Karpas-422 (cell line): ENCODE measurements around the gene ALK. TPM values are rescaled to one million over a fixed set of nuclear protein-coding genes. Genes with fewer than 3 reads are reported as not detected.
A peak's percentile ranks its signal among the peaks of the same experiment; 100 is the strongest.

ENCODE experiments used
- DNase-seq: peaks from one replicate; pipeline ENCODE4 v3.0.0-alpha.2; 2015
- H2AFZ ChIP-seq: fragments of 200-600 bp; sonication (generic); 2 replicates; pipeline ENCODE4 v1.6.1; 2014; ENCODE audit warnings: antibody characterized with exemption, low read length, mixed read lengths
- H3K27ac ChIP-seq: fragments of 200-600 bp; sonication (generic); 2 replicates; pipeline ENCODE4 v1.5.1; 2014; ENCODE audit warnings: mild to moderate bottlenecking, low read length, moderate library complexity
- H3K27me3 ChIP-seq: fragments of 200-600 bp; sonication (generic); 2 replicates; pipeline ENCODE4 v1.6.1; 2014; ENCODE audit warnings: low read length, mixed read lengths
- H3K36me3 ChIP-seq: fragments of 200-600 bp; sonication (generic); 2 replicates; pipeline ENCODE4 v1.6.1; 2014; ENCODE audit warnings: low read length, mixed read lengths; ENCODE audit not compliant: insufficient read depth
- H3K4me1 ChIP-seq: fragments of 200-600 bp; sonication (generic); 2 replicates; pipeline ENCODE4 v1.6.1; 2014; ENCODE audit warnings: mild to moderate bottlenecking, low read length, mixed read lengths
- H3K4me2 ChIP-seq: fragments of 200-600 bp; sonication (generic); 2 replicates; pipeline ENCODE4 v1.6.1; 2014; ENCODE audit warnings: low read length, low read depth, mild to moderate bottlenecking; ENCODE audit not compliant: poor library complexity, severe bottlenecking
- H3K4me3 ChIP-seq: fragments of 200-600 bp; sonication (generic); 2 replicates; pipeline ENCODE4 v1.5.1; 2014; ENCODE audit warnings: mild to moderate bottlenecking, antibody characterized with exemption, low read length, mixed read lengths
- H3K79me2 ChIP-seq: fragments of 200-600 bp; sonication (generic); 2 replicates; pipeline ENCODE4 v1.6.1; 2014; ENCODE audit warnings: mild to moderate bottlenecking, low read length, mixed read lengths
- H3K9ac ChIP-seq: fragments of 200-600 bp; sonication (generic); 2 replicates; pipeline ENCODE4 v1.6.0; 2014; ENCODE audit warnings: low read length
- H3K9me2 ChIP-seq: fragments of 200-600 bp; sonication (generic), shearing (Covaris generic); replicated peaks from 2 replicates; pipeline ENCODE4 v1.6.0; 2014; ENCODE audit warnings: mild to moderate bottlenecking, low read length, moderate library complexity; ENCODE audit not compliant: insufficient read depth
- H3K9me3 ChIP-seq: fragments of 300-700, 200-600 bp; sonication (generic); 2 replicates; pipeline ENCODE4 v1.6.1; 2014; ENCODE audit warnings: low read length, mixed read lengths
- H4K20me1 ChIP-seq: fragments of 200-600 bp; sonication (generic); 2 replicates; pipeline ENCODE4 v1.6.1; 2014; ENCODE audit warnings: mild to moderate bottlenecking, antibody characterized with exemption, low read length, low read depth; ENCODE audit not compliant: insufficient read depth
- total RNA-seq: library from RNA; depleted of rRNA; stranded (reverse); fragments of >200 nt; shearing (Covaris generic); gene quantifications from 2 replicates; pipeline ENCODE4 v1.2.3, GENCODE V29; 2014; ENCODE audit warnings: low replicate concordance

Gene ALK
- total RNA-seq, 1 experiment from 2014 or later = not detected

DNA sequence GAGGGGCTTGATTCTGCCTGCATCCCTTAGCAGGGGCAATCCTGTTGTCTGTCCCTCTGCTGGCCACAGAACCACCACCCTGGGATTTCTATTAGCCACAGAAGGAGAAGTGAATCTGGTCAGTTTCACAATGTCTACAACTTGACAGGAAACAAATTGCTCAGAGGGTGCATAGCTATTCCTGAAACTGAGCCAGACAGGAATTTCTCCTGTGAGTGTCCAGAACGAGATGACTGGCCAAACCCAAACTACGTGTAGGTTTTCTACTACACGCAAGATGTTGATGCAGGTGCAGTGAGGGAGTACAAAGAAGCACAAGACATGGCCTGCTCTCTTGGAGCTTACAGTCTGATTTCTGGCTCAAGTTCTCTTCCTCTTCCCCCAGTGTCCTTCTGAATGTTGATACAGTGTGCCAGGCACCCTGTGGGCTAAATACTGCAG lies 604.3 kb downstream of the ALK start:
- Histone ChIP-seq H3K27me3 (no peaks in the 10 kb centered on the region), H2AFZ (no peak overlapping the region), H3K79me2 (no peaks in the 10 kb centered on the region), H3K9me2 (no peaks in the 10 kb centered on the region), H3K4me2 (no peak overlapping the region), H3K9ac (no peak overlapping the region), H3K4me3 (no peak overlapping the region), H4K20me1 (0 out of 2 replicates have a peak, but pooled peaks cover 3% of the 10 kb centered on the region), H3K9me3 (no peaks in the 10 kb centered on the region), H3K4me1 (no peaks in the 10 kb centered on the region), H3K27ac (no peak overlapping the region), H3K36me3 (no peaks in the 10 kb centered on the region)
- no peak for DNase-seq

- no peaks in the 10 kb centered on the region for H3K27me3 ChIP-seq
- DNase-seq = peak; percentile 63
- H4K20me1 ChIP-seq = 0 out of 2 replicates have a peak, but pooled peaks cover 3% of the 10 kb centered on the region
- no peaks in the 10 kb centered on the region for H3K79me2 ChIP-seq
- no peak overlapping the region for H2AFZ ChIP-seq
- H3K27ac ChIP-seq = no peak overlapping the region
- no peaks in the 10 kb centered on the region for H3K4me1 ChIP-seq
- no peak overlapping the region for H3K4me3 ChIP-seq
- H3K9me3 ChIP-seq = no peaks in the 10 kb centered on the region
- peak overlapping the region; percentile 31 for H3K4me2 ChIP-seq
- no peak overlapping the region for H3K9ac ChIP-seq
- H3K9me2 ChIP-seq = no peaks in the 10 kb centered on the region
- no peaks in the 10 kb centered on the region for H3K36me3 ChIP-seq
Measured at GRCh38 chr2:29314816-29315571, 606.4 kb downstream of the ALK start.

DNA sequence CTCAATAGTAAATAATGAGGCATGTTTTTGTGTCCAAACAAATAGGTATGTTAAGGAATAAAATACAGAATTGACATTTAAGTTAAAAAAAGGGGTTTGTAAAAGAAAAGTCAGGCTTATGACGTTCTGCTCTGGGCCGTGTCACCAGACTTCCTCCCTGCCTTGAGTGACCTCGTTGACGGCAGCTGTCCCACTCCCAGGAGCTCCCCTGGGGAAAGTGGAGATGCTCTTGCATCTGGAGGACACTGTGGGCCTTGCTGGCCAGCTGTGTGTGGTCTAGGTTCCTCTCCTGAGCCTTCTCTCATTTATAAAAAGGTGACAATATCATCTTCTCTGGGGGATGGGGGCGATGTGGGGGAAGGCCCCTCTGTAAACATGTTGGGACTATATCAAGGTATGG lies 609.9 kb downstream of the ALK start:
- no peaks in the 10 kb centered on the region for H3K9me3 ChIP-seq
- no peaks in the 10 kb centered on the region for H3K36me3 ChIP-seq
- no peaks in the 10 kb centered on the region for H3K9me2 ChIP-seq
- no peak for DNase-seq
- H3K79me2 ChIP-seq = no peaks in the 10 kb centered on the region
- no peaks in the 10 kb centered on the region for H3K27me3 ChIP-seq
- no peak overlapping the region for H3K9ac ChIP-seq
- 0 out of 2 replicates have a peak, but pooled peaks cover 1% of the 10 kb centered on the region for H4K20me1 ChIP-seq
- H3K27ac ChIP-seq = no peak overlapping the region
- no peak overlapping the region for H2AFZ ChIP-seq
- no peak overlapping the region for H3K4me3 ChIP-seq
- no peaks in the 10 kb centered on the region for H3K4me1 ChIP-seq
- H3K4me2 ChIP-seq = no peak overlapping the region

DNA sequence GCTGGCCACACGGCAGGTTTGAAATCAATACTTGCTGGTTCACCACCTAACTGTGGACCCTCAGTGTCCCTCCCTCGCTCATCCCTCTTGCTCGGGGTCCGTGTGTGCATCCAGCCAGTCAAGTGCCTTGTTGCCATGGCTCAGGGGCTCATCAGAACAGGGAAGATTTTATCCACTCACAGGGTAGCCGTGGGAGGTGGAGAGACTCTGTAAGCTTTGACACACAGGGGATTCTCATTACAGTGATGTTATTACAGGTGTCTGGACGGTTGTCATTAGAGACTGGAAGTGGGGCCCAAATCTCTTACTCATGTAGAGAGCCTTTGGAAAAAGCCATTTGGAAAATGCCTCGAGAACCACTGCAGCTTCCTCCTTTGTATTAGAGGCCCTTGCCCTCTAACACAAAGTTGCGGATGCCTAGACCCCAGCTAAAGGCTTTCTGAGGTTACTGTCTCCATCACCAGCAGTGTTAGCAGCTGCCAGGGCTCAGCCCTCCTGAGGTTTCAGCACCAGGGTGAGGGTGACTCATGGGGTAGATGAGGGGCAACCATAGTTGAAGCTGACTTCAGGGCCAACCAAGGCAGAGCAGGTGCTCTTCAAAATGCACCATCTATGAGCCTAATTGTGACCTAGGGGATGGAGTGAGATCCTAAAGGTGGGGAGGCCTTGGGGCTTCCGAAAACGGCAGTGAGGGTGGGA lies 610.6 kb downstream of the ALK start:
- no peaks in the 10 kb centered on the region for H3K4me1 ChIP-seq
- H3K9me3 ChIP-seq = no peaks in the 10 kb centered on the region
- no peaks in the 10 kb centered on the region for H3K79me2 ChIP-seq
- no peak overlapping the region for H3K9ac ChIP-seq
- no peaks in the 10 kb centered on the region for H3K27me3 ChIP-seq
- no peaks in the 10 kb centered on the region for H3K36me3 ChIP-seq
- H3K9me2 ChIP-seq = no peaks in the 10 kb centered on the region
- DNase-seq = no peak
- H4K20me1 ChIP-seq = no peaks in the 10 kb centered on the region
- H3K27ac ChIP-seq = no peak overlapping the region
- no peak overlapping the region for H3K4me3 ChIP-seq
- H3K4me2 ChIP-seq = no peak overlapping the region
- H2AFZ ChIP-seq = no peak overlapping the region

DNA sequence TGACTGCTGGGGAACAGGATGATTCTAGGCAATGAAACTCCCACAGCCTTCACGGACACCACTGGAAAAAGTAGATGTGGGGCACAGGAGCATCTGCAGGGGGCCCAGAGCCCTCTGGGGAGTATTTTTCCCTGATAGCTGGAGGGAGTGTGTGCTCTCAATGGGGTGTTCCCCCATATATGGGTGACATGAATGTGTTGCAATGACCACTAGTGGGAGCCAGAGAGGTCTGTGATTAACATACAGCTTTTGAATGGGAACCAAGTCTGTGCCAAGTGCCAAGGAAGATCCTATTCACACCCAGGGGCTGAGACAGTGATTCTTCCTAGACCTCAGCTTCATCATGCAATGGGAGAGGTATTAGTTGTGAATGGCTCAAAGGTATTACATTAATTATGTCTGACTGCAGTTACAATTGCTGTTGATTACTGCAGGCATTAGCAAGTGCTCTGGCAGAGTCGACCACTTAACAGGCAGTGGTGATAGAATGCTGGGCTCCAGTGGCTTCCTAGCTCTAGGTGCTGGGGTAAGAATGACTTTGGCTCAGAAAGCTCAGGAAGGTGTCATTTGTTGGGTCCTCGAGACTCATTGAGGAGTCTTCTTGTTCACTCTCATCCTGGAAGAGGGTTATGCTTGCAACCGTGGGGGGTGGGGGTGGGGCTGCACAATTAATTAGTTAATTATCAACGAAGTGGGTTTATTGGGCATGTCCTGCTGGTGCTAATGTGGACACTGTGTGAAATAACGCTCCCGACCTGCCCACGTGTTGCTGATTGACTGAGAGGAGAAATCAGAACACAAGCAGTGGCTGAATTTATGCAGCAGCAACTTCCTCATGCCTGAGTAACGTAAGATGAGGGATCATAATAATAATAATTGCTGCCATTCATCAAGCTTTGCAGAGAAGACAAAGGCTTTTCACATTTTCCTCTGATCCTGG lies 612.0 kb downstream of the ALK start:
- Histone ChIP-seq H3K4me2 (no peak overlapping the region), H3K27me3 (no peaks in the 10 kb centered on the region), H3K4me3 (no peak overlapping the region), H3K9ac (no peak overlapping the region), H4K20me1 (no peaks in the 10 kb centered on the region), H3K4me1 (no peaks in the 10 kb centered on the region), H2AFZ (no peak overlapping the region), H3K9me2 (no peaks in the 10 kb centered on the region), H3K9me3 (no peaks in the 10 kb centered on the region), H3K79me2 (no peaks in the 10 kb centered on the region), H3K27ac (no peak overlapping the region), H3K36me3 (no peaks in the 10 kb centered on the region)
- DNase-seq = peak; percentile 87

GRCh38 chr2:29308366-29308765 lies 613.0 kb downstream of the ALK start:
- H3K27ac ChIP-seq = no peak overlapping the region
- no peaks in the 10 kb centered on the region for H4K20me1 ChIP-seq
- no peaks in the 10 kb centered on the region for H3K9me3 ChIP-seq
- no peak for DNase-seq
- H3K9ac ChIP-seq = no peak overlapping the region
- H2AFZ ChIP-seq = no peak overlapping the region
- H3K9me2 ChIP-seq = no peaks in the 10 kb centered on the region
- no peak overlapping the region for H3K4me2 ChIP-seq
- H3K4me3 ChIP-seq = no peak overlapping the region
- no peaks in the 10 kb centered on the region for H3K4me1 ChIP-seq
- H3K27me3 ChIP-seq = no peaks in the 10 kb centered on the region
- no peaks in the 10 kb centered on the region for H3K79me2 ChIP-seq
- H3K36me3 ChIP-seq = no peaks in the 10 kb centered on the region

- H3K36me3 ChIP-seq = no peaks in the 10 kb centered on the region
- H4K20me1 ChIP-seq = no peaks in the 10 kb centered on the region
Measured at GRCh38 chr2:29307519-29307918, 613.9 kb downstream of the ALK start.

GRCh38 chr2:29305762-29306161 lies 615.6 kb downstream of the ALK start:
- no peak for DNase-seq
- Histone ChIP-seq H3K9me2 (no peaks in the 10 kb centered on the region), H3K9ac (no peak overlapping the region)

More at GRCh38 chr2:29307519-29307918, 613.9 kb downstream of the ALK start:
- H3K4me3 ChIP-seq = no peak overlapping the region
- no peak overlapping the region for H2AFZ ChIP-seq
- no peak overlapping the region for H3K27ac ChIP-seq
- H3K9me2 ChIP-seq = no peaks in the 10 kb centered on the region
- H3K79me2 ChIP-seq = no peaks in the 10 kb centered on the region
- DNase-seq = no peak
- H3K4me1 ChIP-seq = no peaks in the 10 kb centered on the region
- no peak overlapping the region for H3K4me2 ChIP-seq
- H3K9ac ChIP-seq = no peak overlapping the region
- no peaks in the 10 kb centered on the region for H3K27me3 ChIP-seq
- H3K9me3 ChIP-seq = no peaks in the 10 kb centered on the region

More at GRCh38 chr2:29305762-29306161, 615.6 kb downstream of the ALK start:
- Histone ChIP-seq H3K27ac (no peak overlapping the region), H3K9me3 (no peaks in the 10 kb centered on the region), H3K4me2 (no peak overlapping the region), H3K79me2 (no peaks in the 10 kb centered on the region), H4K20me1 (no peaks in the 10 kb centered on the region), H2AFZ (no peak overlapping the region), H3K4me3 (no peak overlapping the region), H3K27me3 (no peaks in the 10 kb centered on the region), H3K36me3 (no peaks in the 10 kb centered on the region), H3K4me1 (no peaks in the 10 kb centered on the region)
